KMS-11 (cell line): Measurements from ENCODE around the gene SGTB.

ENCODE experiments used
- H2AFZ ChIP-seq: fragments of 200-600 bp; sonication (generic); 2 replicates; pipeline ENCODE4 v1.6.1; 2016; ENCODE audit warnings: antibody characterized with exemption, mixed run types, low read depth
- H3K27ac ChIP-seq: fragments of 200-600 bp; sonication (generic); 2 replicates; pipeline ENCODE4 v1.6.1; 2016; ENCODE audit warnings: mild to moderate bottlenecking, mixed run types
- H3K27me3 ChIP-seq: fragments of 200-600 bp; sonication (generic); 2 replicates; pipeline ENCODE4 v1.6.1; 2017; ENCODE audit warnings: mild to moderate bottlenecking, low read depth, mixed run types, moderate library complexity; ENCODE audit not compliant: insufficient read depth
- H3K36me3 ChIP-seq: fragments of 200-600 bp; sonication (generic); 2 replicates; pipeline ENCODE4 v1.6.1; 2017; ENCODE audit warnings: mild to moderate bottlenecking, mixed run types; ENCODE audit not compliant: insufficient read depth
- H3K4me1 ChIP-seq: fragments of 200-600 bp; sonication (generic); 2 replicates; pipeline ENCODE4 v1.6.1; 2016; ENCODE audit warnings: mild to moderate bottlenecking, low read depth, mixed run types; ENCODE audit not compliant: poor library complexity, severe bottlenecking
- H3K4me2 ChIP-seq: fragments of 200-600 bp; sonication (generic); 2 replicates; pipeline ENCODE4 v1.7.0; 2016; ENCODE audit warnings: mild to moderate bottlenecking, mixed run types
- H3K4me3 ChIP-seq: fragments of 200-600 bp; sonication (generic); IDR thresholded peaks from 2 replicates; pipeline ENCODE4 v1.6.1; 2017; ENCODE audit warnings: low read depth, low read length, mixed read lengths; ENCODE audit not compliant: insufficient read depth
- H3K79me2 ChIP-seq: fragments of 200-600 bp; sonication (generic); 2 replicates; pipeline ENCODE4 v1.6.1; 2016; ENCODE audit warnings: low read depth, mixed run types; ENCODE audit not compliant: insufficient read depth
- H3K9ac ChIP-seq: fragments of 200-600 bp; sonication (generic); 2 replicates; pipeline ENCODE4 v1.6.1; 2016; ENCODE audit warnings: mild to moderate bottlenecking, mixed run types
- H4K20me1 ChIP-seq: fragments of 200-600 bp; sonication (generic); 2 replicates; pipeline ENCODE4 v1.6.1; 2016; ENCODE audit warnings: mild to moderate bottlenecking, mixed run types; ENCODE audit not compliant: insufficient read depth
- CTCF ChIP-seq: fragments of 200-600 bp; sonication (generic); conservative IDR thresholded peaks from 2 replicates; pipeline ENCODE4 v1.6.1; 2017; ENCODE audit warnings: low read depth, mild to moderate bottlenecking, antibody characterized with exemption, low read length, moderate library complexity, mixed read lengths

SGTB gene

GRCh38 chr5:65654713-65655112, 67.2 kb downstream of the SGTB start:
- H3K4me2 ChIP-seq: no peak overlapping the region
- H3K27ac ChIP-seq: no peak overlapping the region
- H3K27me3 ChIP-seq: no peaks in the 10 kb centered on the region
- H3K9ac ChIP-seq: no peak overlapping the region
- no peaks in the 10 kb centered on the region for H3K4me1 ChIP-seq
- H3K4me3 ChIP-seq: no peak overlapping the region
- H4K20me1 ChIP-seq: no peaks in the 10 kb centered on the region
- no peak for TF ChIP-seq CTCF
- H3K79me2 ChIP-seq: no peaks in the 10 kb centered on the region
- no peaks in the 10 kb centered on the region for H3K36me3 ChIP-seq
- no peak overlapping the region for H2AFZ ChIP-seq

GRCh38 chr5:65651144-65651543, 70.8 kb downstream of the SGTB start:
- Histone ChIP-seq H3K36me3 (no peaks in the 10 kb centered on the region), H2AFZ (no peak overlapping the region), H3K79me2 (no peaks in the 10 kb centered on the region), H3K27me3 (no peaks in the 10 kb centered on the region), H3K27ac (no peak overlapping the region), H4K20me1 (no peaks in the 10 kb centered on the region), H3K4me2 (no peak overlapping the region), H3K4me3 (no peak overlapping the region), H3K4me1 (no peaks in the 10 kb centered on the region), H3K9ac (no peak overlapping the region)
- TF ChIP-seq CTCF: no peak

GRCh38 chr5:65647941-65648340, 74.0 kb downstream of the SGTB start:
- Histone ChIP-seq H2AFZ (no peak overlapping the region), H3K36me3 (no peaks in the 10 kb centered on the region), H4K20me1 (no peaks in the 10 kb centered on the region), H3K4me1 (no peaks in the 10 kb centered on the region), H3K4me3 (no peak overlapping the region), H3K27ac (no peak overlapping the region), H3K79me2 (no peaks in the 10 kb centered on the region), H3K4me2 (no peak overlapping the region), H3K27me3 (no peaks in the 10 kb centered on the region), H3K9ac (no peak overlapping the region)
- TF ChIP-seq CTCF: no peak

- no peak overlapping the region for H3K4me2 ChIP-seq
- H4K20me1 ChIP-seq: no peaks in the 10 kb centered on the region
- no peaks in the 10 kb centered on the region for H3K79me2 ChIP-seq
- no peak for TF ChIP-seq CTCF
- no peak overlapping the region for H3K4me3 ChIP-seq
- H2AFZ ChIP-seq: no peak overlapping the region
- H3K27me3 ChIP-seq: no peaks in the 10 kb centered on the region
- no peak overlapping the region for H3K27ac ChIP-seq
- no peak overlapping the region for H3K9ac ChIP-seq
- no peaks in the 10 kb centered on the region for H3K36me3 ChIP-seq
- no peaks in the 10 kb centered on the region for H3K4me1 ChIP-seq
These were observed 75.0 kb downstream of the SGTB start for GRCh38 chr5:65646938-65647337.
